Hepatocyte (in vitro differentiated cells): Measurements from ENCODE around the gene CYP2S1. TPM values are rescaled to one million over a fixed set of nuclear protein-coding genes. Genes with fewer than 3 reads are reported as not detected.

Experiments
- DNase-seq: peaks from one replicate; pipeline ENCODE4 v3.0.0-alpha.2; 2016; ENCODE audit warnings: low spot score
- H2AFZ ChIP-seq: fragments of 200-600 bp; sonication (generic); 2 replicates; pipeline ENCODE4 v1.6.0; 2016; ENCODE audit warnings: antibody characterized with exemption, mild to moderate bottlenecking
- H3K27ac ChIP-seq: fragments of 200-600 bp; sonication (generic); 2 replicates; pipeline ENCODE4 v1.5.1; 2016; ENCODE audit warnings: mild to moderate bottlenecking
- H3K27me3 ChIP-seq: fragments of 200-600 bp; sonication (generic); 2 replicates; pipeline ENCODE4 v1.6.1; 2016
- H3K36me3 ChIP-seq: fragments of 200-600 bp; sonication (generic); replicated peaks from 2 replicates; pipeline ENCODE4 v1.5.1; 2016; ENCODE audit warnings: low read depth; ENCODE audit not compliant: insufficient read depth
- H3K4me1 ChIP-seq: fragments of 200-600 bp; sonication (generic); 2 replicates; pipeline ENCODE4 v1.5.1; 2016; ENCODE audit warnings: mild to moderate bottlenecking, moderate library complexity; ENCODE audit not compliant: insufficient read depth
- H3K4me2 ChIP-seq: fragments of 200-600 bp; sonication (generic); 2 replicates; pipeline ENCODE4 v1.6.0; 2016
- H3K4me3 ChIP-seq: fragments of 200-600 bp; sonication (generic); 2 replicates; pipeline ENCODE4 v1.5.1; 2016; ENCODE audit warnings: mild to moderate bottlenecking
- H3K79me2 ChIP-seq: fragments of 200-600 bp; sonication (generic); 2 replicates; pipeline ENCODE4 v1.6.0; 2017; ENCODE audit warnings: mild to moderate bottlenecking
- H3K9me2 ChIP-seq: fragments of 200-600 bp; sonication (generic); replicated peaks from 2 replicates; pipeline ENCODE4 v1.6.0; 2017; ENCODE audit warnings: mild to moderate bottlenecking; ENCODE audit not compliant: insufficient read depth
- H3K9me3 ChIP-seq: fragments of 200-600 bp; sonication (generic); 2 replicates; pipeline ENCODE4 v1.5.1; 2016; ENCODE audit warnings: low read depth, mild to moderate bottlenecking
- H4K20me1 ChIP-seq: fragments of 200-600 bp; sonication (generic); 2 replicates; pipeline ENCODE4 v1.6.0; 2016; ENCODE audit warnings: mild to moderate bottlenecking; ENCODE audit not compliant: insufficient read depth, poor library complexity, severe bottlenecking
- CTCF ChIP-seq: fragments of 200-600 bp; sonication (generic); IDR thresholded peaks from 2 replicates; pipeline ENCODE4 v1.5.1; 2016; ENCODE audit warnings: antibody characterized with exemption, mild to moderate bottlenecking; ENCODE audit not compliant: poor library complexity
- EZH2 ChIP-seq: fragments of 200-600 bp; sonication (generic); IDR thresholded peaks from 2 replicates; pipeline ENCODE4 v1.6.1; 2016; ENCODE audit warnings: antibody characterized with exemption, mild to moderate bottlenecking, borderline replicate concordance
- EZH2phosphoT487 ChIP-seq: fragments of 200-600 bp; sonication (generic); IDR thresholded peaks from one replicate; pipeline ENCODE4 v1.6.1; 2018; ENCODE audit warnings: antibody characterized with exemption, mild to moderate bottlenecking, low read depth, moderate library complexity; ENCODE audit not compliant: unreplicated experiment, severe bottlenecking
- WGBS: methylation state at CpG from one replicate; pipeline ENCODE4 v1.1.6; 2016; ENCODE audit warnings: low lambda C conversion rate; ENCODE audit errors: missing lambda C conversion rate; 5-methylcytosine and 5-hydroxymethylcytosine counted together
- polyA plus RNA-seq: library from polyadenylated mRNA; unstranded; fragments of >200 nt; fragmentation: Nextera tagmentation; extraction: Ambion mirVana; gene quantifications from 2 replicates; pipeline ENCODE4 v1.2.1, GENCODE V29; 2016
- total RNA-seq: library from RNA; depleted of rRNA; stranded (reverse); fragments of >200 nt; gene quantifications from 2 replicates; pipeline ENCODE4 v1.2.3, GENCODE V29; 2014

The CYP2S1 gene
- total and polyA plus RNA-seq, 2 experiments from 2014 or later: 11.6 to 23.7 TPM

GRCh38 chr19:41239363-41239762 is 46.3 kb downstream of the CYP2S1 start:
- Histone ChIP-seq H3K36me3 (no peaks in the 10 kb centered on the region), H3K79me2 (no peaks in the 10 kb centered on the region), H2AFZ (no peak overlapping the region), H4K20me1 (no peaks in the 10 kb centered on the region), H3K27ac (no peak overlapping the region), H3K4me1 (no peaks in the 10 kb centered on the region), H3K9me2 (no peaks in the 10 kb centered on the region), H3K27me3 (no peaks in the 10 kb centered on the region), H3K9me3 (no peaks in the 10 kb centered on the region), H3K4me2 (no peak overlapping the region), H3K4me3 (no peak overlapping the region)
- 96% methylated on average over 9 of the region's 9 CpGs for WGBS
- no peak for TF ChIP-seq EZH2phosphoT487
- TF ChIP-seq CTCF: no peak
- no peak for TF ChIP-seq EZH2
- DNase-seq: no peak

GRCh38 chr19:41239961-41240574 is 47.0 kb downstream of the CYP2S1 start:
- H3K4me2 ChIP-seq: no peak overlapping the region
- DNase-seq: no peak
- TF ChIP-seq EZH2phosphoT487 (no peak), CTCF (no peak), EZH2 (no peak)
- no peaks in the 10 kb centered on the region for H4K20me1 ChIP-seq
- no peaks in the 10 kb centered on the region for H3K27me3 ChIP-seq
- no peak overlapping the region for H2AFZ ChIP-seq
- no peak overlapping the region for H3K4me3 ChIP-seq
- H3K9me2 ChIP-seq: no peaks in the 10 kb centered on the region
- no peaks in the 10 kb centered on the region for H3K4me1 ChIP-seq
- no peaks in the 10 kb centered on the region for H3K36me3 ChIP-seq
- 96% methylated on average over 2 of the region's 2 CpGs for WGBS
- H3K79me2 ChIP-seq: no peaks in the 10 kb centered on the region
- H3K27ac ChIP-seq: no peak overlapping the region
- H3K9me3 ChIP-seq: no peaks in the 10 kb centered on the region

GRCh38 chr19:41241859-41242258 is 48.8 kb downstream of the CYP2S1 start:
- no peaks in the 10 kb centered on the region for H3K9me3 ChIP-seq
- no peaks in the 10 kb centered on the region for H4K20me1 ChIP-seq
- no peak overlapping the region for H2AFZ ChIP-seq
- no peaks in the 10 kb centered on the region for H3K36me3 ChIP-seq
- H3K27me3 ChIP-seq: no peaks in the 10 kb centered on the region
- DNase-seq: no peak
- H3K27ac ChIP-seq: no peak overlapping the region
- no peak overlapping the region for H3K4me3 ChIP-seq
- WGBS: 94% methylated on average over 5 of the region's 5 CpGs
- no peaks in the 10 kb centered on the region for H3K79me2 ChIP-seq
- H3K4me1 ChIP-seq: no peaks in the 10 kb centered on the region
- TF ChIP-seq EZH2: no peak
- no peak for TF ChIP-seq CTCF
- TF ChIP-seq EZH2phosphoT487: no peak
- H3K9me2 ChIP-seq: no peaks in the 10 kb centered on the region
- no peak overlapping the region for H3K4me2 ChIP-seq
